Measurements from ENCODE around the gene NEDD4.

DNA sequence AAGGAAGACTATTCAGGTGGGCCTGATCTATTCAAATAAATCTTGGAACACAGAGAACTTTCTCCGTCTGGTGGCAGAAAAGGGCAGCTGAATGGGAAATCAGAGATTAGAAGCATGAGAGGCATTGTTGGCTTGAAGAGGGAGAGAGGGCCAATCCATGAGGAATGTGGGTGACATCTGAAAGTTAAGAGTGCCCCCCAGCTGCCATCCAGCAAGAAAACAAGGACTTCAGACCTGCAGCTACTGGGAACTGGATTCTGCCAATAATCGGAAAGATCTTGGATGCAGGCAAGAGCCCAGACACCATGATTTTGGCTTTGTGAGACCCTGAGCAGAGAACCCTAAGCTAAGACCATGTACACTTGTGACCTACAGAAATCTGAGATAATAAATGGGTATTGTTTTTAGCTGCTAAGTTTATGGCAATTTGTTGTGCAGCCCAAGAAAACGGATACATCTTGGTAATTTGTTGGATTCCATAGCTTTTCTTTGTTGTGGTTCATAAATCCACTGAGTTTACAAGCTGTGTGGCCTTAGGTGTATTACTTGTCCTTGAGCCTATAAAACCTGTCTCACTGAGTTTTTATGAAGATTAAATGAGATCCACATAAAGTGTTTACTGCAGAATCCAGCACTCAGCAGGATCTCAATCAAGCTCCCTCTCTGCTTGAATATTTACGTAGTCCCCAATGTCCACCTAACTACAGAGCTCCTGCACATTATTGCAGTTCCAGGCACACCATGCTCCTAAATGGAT lies 168.4 kb downstream of the NEDD4 start:
- TF ChIP-seq, protein P1, sequence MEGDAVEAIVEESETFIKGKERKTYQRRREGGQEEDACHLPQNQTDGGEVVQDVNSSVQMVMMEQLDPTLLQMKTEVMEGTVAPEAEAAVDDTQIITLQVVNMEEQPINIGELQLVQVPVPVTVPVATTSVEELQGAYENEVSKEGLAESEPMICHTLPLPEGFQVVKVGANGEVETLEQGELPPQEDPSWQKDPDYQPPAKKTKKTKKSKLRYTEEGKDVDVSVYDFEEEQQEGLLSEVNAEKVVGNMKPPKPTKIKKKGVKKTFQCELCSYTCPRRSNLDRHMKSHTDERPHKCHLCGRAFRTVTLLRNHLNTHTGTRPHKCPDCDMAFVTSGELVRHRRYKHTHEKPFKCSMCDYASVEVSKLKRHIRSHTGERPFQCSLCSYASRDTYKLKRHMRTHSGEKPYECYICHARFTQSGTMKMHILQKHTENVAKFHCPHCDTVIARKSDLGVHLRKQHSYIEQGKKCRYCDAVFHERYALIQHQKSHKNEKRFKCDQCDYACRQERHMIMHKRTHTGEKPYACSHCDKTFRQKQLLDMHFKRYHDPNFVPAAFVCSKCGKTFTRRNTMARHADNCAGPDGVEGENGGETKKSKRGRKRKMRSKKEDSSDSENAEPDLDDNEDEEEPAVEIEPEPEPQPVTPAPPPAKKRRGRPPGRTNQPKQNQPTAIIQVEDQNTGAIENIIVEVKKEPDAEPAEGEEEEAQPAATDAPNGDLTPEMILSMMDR (IDR thresholded peaks at IDR 0.05), result no peak
- no peak for TF ChIP-seq POLR2A (IDR thresholded peaks at IDR 0.05)
